Measurements from ENCODE around the gene WFDC2. TPM values are rescaled to one million over a fixed set of nuclear protein-coding genes. Genes with fewer than 3 reads are reported as not detected.

The WFDC2 gene, protein sequence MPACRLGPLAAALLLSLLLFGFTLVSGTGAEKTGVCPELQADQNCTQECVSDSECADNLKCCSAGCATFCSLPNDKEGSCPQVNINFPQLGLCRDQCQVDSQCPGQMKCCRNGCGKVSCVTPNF
- total RNA-seq: under 1 TPM in 2 of 9 donors, not detected in 7; 0.33 to 0.42 TPM
- 1 to 10 TPM in 2 of 3 donors, under 1 TPM in 1; 0.37 to 1.9 (median 1.6) TPM for polyA plus RNA-seq
- long read RNA-seq, donor 1: 0 reads
- long read RNA-seq, donor 2: 0 reads
- long read RNA-seq, donor 3: 0 reads
- long read RNA-seq, donor 4: 0 reads
- long read RNA-seq, donor 5: 0 reads
- long read RNA-seq, donor 6, partial matches to known transcripts: 2 of 3 reads
- long read RNA-seq, donor 6, other reads (novel, unspliced or antisense): 0 of 3 reads
- long read RNA-seq, donor 7: 0 reads
- long read RNA-seq, donor 8: 0 reads
- long read RNA-seq, donor 9: 0 reads
- long read RNA-seq, donor 10, partial matches to known transcripts: 0 of 1 reads
- long read RNA-seq, donor 10, other reads (novel, unspliced or antisense): 0 of 1 reads

DNA sequence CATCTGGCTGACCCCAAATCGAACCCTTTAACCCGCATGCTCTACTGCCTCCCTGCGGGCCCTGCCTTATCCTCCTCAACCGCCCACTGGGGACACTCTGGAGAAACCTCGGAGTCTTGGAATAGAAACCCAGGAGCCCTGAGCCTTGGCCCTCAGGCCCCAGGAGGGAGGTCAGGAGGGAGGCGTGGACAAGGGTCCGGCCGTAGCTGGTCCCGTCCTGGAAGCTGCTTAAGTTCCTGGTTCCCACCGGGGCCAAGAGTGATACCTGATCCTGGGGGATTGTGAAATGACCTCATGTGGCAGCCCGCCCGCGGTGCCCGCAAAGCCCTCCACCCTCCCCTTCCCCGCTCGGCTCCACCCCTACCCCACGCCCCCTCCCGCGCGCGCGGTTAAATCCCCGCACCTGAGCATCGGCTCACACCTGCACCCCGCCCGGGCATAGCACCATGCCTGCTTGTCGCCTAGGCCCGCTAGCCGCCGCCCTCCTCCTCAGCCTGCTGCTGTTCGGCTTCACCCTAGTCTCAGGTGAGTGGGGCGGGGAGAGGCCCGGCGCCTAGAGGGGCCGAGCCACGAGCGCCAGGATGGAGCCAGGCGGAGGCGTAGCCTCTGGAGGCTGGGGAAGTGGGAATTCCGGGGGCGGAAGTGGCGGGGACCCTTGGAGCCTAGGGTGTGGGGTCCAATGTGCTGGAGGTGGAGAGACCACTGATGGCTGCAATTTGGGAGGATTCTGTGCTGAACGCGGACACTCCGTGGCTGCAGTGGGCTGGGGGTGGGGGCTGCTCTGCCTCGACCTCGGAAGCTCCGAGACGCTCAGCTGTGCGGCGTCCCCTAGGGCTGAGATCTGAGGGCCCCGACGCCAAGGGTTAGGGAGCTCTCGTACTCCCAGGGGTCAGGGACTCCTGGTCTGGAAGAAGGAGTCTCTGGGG is at the start of gene WFDC2:
TSS of gene WFDC2 (plus strand) at position 418 of the 926 bp plus-strand sequence. CDS start at position 447, 29 bp downstream.
- Histone ChIP-seq H3K4me3 (peak within 1 kb of the TSS in 2 of 4 donors; percentile 4 to 62), H3K27me3 (peaks cover 32% of the 10 kb centered on the region), H3K4me1 (replicated peaks in 1 of 2) (peaks cover 4 to 15% of the 10 kb centered on the region in 2 donors), H3K36me3 (replicated peaks in 1 of 2) (no peaks in the 10 kb centered on the region), H3K27ac (no peak within 1 kb of the TSS), H3K9me3 (replicated peaks in 1 of 3) (no peaks in the 10 kb centered on the region)
- TF ChIP-seq, protein P1, sequence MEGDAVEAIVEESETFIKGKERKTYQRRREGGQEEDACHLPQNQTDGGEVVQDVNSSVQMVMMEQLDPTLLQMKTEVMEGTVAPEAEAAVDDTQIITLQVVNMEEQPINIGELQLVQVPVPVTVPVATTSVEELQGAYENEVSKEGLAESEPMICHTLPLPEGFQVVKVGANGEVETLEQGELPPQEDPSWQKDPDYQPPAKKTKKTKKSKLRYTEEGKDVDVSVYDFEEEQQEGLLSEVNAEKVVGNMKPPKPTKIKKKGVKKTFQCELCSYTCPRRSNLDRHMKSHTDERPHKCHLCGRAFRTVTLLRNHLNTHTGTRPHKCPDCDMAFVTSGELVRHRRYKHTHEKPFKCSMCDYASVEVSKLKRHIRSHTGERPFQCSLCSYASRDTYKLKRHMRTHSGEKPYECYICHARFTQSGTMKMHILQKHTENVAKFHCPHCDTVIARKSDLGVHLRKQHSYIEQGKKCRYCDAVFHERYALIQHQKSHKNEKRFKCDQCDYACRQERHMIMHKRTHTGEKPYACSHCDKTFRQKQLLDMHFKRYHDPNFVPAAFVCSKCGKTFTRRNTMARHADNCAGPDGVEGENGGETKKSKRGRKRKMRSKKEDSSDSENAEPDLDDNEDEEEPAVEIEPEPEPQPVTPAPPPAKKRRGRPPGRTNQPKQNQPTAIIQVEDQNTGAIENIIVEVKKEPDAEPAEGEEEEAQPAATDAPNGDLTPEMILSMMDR (IDR thresholded peaks at IDR 0.05): no peak
- no peak for TF ChIP-seq POLR2A (IDR thresholded peaks at IDR 0.05)
- intact Hi-C loops (cut with DNase I): no loop called here
- 11 to 37% (median 16%) methylated on average over 8 to 54 of the region's 54 CpGs for WGBS, 4 donors
- no peak for DNase-seq

DNA sequence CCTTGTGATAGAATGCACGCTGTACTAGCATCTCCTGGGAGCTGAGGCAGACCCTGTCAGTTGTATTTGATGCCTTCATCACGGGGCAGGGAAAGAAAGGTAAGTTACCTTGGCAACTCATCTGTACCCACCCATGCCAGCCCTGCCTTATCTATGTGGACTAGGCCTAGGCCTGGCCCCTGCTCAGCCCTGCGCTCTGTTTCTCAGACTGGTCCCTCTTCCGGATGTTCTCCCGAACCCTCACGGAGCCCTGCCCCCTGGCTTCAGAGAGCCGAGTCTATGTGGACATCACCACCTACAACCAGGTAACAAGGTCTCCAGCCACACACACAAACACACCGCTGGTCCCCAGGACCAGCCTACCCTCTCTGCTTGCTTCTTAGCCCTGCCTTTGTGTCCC is 49.4 kb upstream of the WFDC2 start:
- TF ChIP-seq POLR2A (IDR thresholded peaks at IDR 0.05): no peak
- TF ChIP-seq, protein P1 (IDR thresholded peaks at IDR 0.05): no peak
- no peaks in the 10 kb centered on the region for H3K27me3 ChIP-seq
- H3K9me3 ChIP-seq (replicated peaks in 1 of 3): no peaks in the 10 kb centered on the region
- intact Hi-C loops (cut with DNase I): no loop called here
- H3K4me1 ChIP-seq (replicated peaks in 1 of 2): peaks cover 6 to 32% of the 10 kb centered on the region in 2 donors
- 94 to 96% (median 95%) methylated on average over 8 of the region's 8 CpGs for WGBS, 4 donors
- H3K36me3 ChIP-seq (replicated peaks in 1 of 2): peaks cover 0 to 55% of the 10 kb centered on the region in 2 donors
- H3K27ac ChIP-seq: peak overlapping the region in 2 of 5 donors; percentile 83 to 93
- DNase-seq: no peak
- no peak overlapping the region for H3K4me3 ChIP-seq

DNA sequence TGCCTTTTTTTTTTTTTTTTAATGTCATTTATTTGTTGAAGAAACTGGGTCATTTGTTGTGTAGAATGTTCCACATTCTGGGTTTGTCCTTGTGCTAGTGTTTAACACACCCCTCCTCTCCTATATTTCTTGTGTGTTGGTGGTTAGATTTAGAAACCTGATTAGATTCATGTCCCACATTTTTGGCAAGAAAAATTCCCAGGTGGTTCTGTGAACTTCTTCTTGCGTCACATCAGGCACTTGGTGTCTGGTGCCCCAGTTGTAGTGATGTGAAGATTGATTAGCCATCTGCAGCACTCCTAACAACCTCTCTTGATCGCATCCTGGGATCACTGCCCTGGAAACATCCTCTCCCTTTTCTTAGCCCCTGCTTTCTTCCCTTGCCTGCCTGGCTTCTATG is 45.9 kb upstream of the WFDC2 start:
- Histone ChIP-seq H3K9me3 (replicated peaks in 1 of 3) (no peaks in the 10 kb centered on the region), H3K4me3 (no peak overlapping the region), H3K36me3 (replicated peaks in 1 of 2) (peaks cover 0 to 64% of the 10 kb centered on the region in 2 donors), H3K27me3 (no peaks in the 10 kb centered on the region), H3K4me1 (replicated peaks in 1 of 2) (peaks cover 0 to 12% of the 10 kb centered on the region in 2 donors), H3K27ac (no peak overlapping the region)
- WGBS, 4 donors: 91 to 97% (median 93%) methylated on average over 2 of the region's 2 CpGs
- no peak for TF ChIP-seq POLR2A (IDR thresholded peaks at IDR 0.05)
- TF ChIP-seq, protein P1 (IDR thresholded peaks at IDR 0.05): no peak
- no peak for DNase-seq
- intact Hi-C loops (cut with DNase I): no loop called here

DNA sequence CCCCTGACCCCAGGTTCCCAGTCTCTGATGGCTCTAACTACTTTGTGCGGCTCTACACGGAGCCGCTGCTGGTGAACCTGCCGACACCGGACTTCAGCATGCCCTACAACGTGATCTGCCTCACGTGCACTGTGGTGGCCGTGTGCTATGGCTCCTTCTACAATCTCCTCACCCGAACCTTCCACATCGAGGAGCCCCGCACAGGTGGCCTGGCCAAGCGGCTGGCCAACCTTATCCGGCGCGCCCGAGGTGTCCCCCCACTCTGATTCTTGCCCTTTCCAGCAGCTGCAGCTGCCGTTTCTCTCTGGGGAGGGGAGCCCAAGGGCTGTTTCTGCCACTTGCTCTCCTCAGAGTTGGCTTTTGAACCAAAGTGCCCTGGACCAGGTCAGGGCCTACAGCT is 44.0 kb upstream of the WFDC2 start:
- 95 to 97% (median 96%) methylated on average over 16 to 17 of the region's 17 CpGs for WGBS, 4 donors
- Histone ChIP-seq H3K4me1 (replicated peaks in 1 of 2) (no peaks in the 10 kb centered on the region), H3K27ac (no peak overlapping the region), H3K27me3 (no peaks in the 10 kb centered on the region), H3K36me3 (replicated peaks in 1 of 2) (peaks cover 0 to 47% of the 10 kb centered on the region in 2 donors), H3K9me3 (replicated peaks in 1 of 3) (no peaks in the 10 kb centered on the region), H3K4me3 (no peak overlapping the region)
- TF ChIP-seq POLR2A (IDR thresholded peaks at IDR 0.05): no peak
- DNase-seq: no peak
- intact Hi-C loops (cut with DNase I): no loop called here
